Right atrium auricular region (tissue), 2 donors: Measurements from ENCODE around the gene TAS1R1. TPM values are rescaled to one million over a fixed set of nuclear protein-coding genes. Genes with fewer than 3 reads are reported as not detected.
"Not testable (repeated sequence)": the region's sequence is repeated elsewhere in the genome, so short reads cannot be mapped to it uniquely, and the experiment has no call there.

Experiments
- DNase-seq: peaks from one replicate; pipeline ENCODE4 v3.0.0-alpha.2; 2019; ENCODE audit warnings: low spot score
- H3K27ac ChIP-seq, 2 donors: fragments of 200-600 bp; sonication (generic); 1 replicate in 1 of 2; 2 replicates in 1 of 2; pipeline ENCODE4 v1.5.1; 2016 to 2019
- H3K27me3 ChIP-seq, 2 donors: fragments of 200-600 bp; sonication (generic); one replicate each; pipeline versions ENCODE4 v1.5.1 to v1.6.0; 2017 to 2019
- H3K36me3 ChIP-seq: fragments of 200-600 bp; sonication (generic); one replicate; pipeline ENCODE4 v1.5.1; 2016
- H3K4me1 ChIP-seq, 2 donors: fragments of 200-600 bp; sonication (generic); one replicate each; pipeline versions ENCODE4 v1.5.1 to v1.6.0; 2017 to 2019
- H3K4me3 ChIP-seq, 2 donors: fragments of 200-600 bp; sonication (generic); 1 replicate in 1 of 2; 2 replicates in 1 of 2; pipeline ENCODE4 v1.5.1; 2017 to 2019; ENCODE audit warnings: mild to moderate bottlenecking in 1 of 2, moderate library complexity in 1 of 2
- H3K9me3 ChIP-seq, 2 donors: fragments of 200-600 bp; sonication (generic); one replicate each; pipeline ENCODE4 v1.5.1; 2019
- total RNA-seq, 2 donors: library from RNA; depleted of rRNA; stranded (reverse); fragments of >200 nt; gene quantifications; one replicate each; pipeline ENCODE4 v1.1.0, GENCODE V29; 2016
- TF ChIP-seq, protein P1 (sequence below), 2 donors: fragments of 200-600 bp; sonication (generic); IDR thresholded peaks; one replicate each; pipeline ENCODE4 v1.5.1; 2019; ENCODE audit warnings: antibody characterized with exemption in 2 of 2

Gene TAS1R1
- total RNA-seq, 2 donors from 2014 or later: not detected

DNA sequence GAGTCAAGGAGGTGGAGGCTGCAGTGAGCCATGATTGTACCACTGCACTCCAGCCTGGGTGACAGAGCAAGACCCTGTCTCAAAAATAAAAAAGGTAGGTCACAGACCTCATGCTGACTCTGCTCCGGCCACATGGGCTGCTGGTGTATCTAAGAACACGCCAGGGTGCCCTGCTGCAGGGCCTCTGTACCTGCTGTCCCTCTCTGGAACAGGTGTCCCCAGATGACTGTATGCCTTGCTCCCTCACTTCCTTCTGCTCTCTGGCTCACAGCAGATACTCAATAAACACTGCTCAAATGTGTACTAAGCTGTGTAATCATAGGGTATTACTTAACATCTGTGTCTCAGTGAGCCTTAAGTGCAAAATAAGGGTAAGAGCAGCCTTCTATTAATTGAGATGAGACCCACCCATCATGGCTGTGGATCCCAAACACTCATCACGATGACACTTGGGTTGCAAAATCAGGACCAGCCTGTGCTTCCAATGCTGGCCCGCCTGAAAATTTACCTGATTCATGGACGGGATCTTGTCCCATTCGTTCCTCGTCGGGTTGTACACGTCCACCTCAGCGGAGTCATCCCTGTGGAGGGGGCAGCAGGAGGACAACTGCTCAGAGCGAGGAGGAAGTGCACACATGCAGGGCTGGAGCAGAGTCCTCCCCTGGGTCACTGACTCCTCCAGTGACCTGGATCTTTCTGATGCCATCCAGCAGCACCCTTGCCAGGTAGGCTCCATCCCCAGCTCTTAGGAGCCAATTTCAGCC lies 40.1 kb downstream of the TAS1R1 start:
- peaks cover 90% of the 10 kb centered on the region for H3K36me3 ChIP-seq
- H3K27ac ChIP-seq: no peak overlapping the region
- H3K4me1 ChIP-seq: peaks cover 0 to 71% of the 10 kb centered on the region in 2 donors

DNA sequence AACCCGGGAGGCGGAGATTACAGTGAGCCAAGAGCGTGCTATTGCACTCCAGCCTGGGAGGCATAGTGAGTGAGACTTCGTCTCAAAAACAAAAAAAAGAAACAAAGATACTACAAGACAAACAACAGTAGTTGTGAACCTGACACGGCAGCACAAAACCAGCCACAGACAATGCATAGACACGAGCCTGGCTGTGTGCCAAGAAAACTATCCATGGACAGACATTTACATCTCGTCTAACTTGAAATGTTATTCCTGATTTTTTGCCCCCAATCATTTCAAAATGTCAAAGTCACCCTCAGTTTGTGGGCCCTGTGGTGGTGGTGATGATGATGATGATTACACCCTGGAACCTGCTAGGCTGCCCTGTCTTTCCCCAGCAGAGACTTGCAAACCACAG lies 41.2 kb downstream of the TAS1R1 start:
- TF ChIP-seq, protein P1, sequence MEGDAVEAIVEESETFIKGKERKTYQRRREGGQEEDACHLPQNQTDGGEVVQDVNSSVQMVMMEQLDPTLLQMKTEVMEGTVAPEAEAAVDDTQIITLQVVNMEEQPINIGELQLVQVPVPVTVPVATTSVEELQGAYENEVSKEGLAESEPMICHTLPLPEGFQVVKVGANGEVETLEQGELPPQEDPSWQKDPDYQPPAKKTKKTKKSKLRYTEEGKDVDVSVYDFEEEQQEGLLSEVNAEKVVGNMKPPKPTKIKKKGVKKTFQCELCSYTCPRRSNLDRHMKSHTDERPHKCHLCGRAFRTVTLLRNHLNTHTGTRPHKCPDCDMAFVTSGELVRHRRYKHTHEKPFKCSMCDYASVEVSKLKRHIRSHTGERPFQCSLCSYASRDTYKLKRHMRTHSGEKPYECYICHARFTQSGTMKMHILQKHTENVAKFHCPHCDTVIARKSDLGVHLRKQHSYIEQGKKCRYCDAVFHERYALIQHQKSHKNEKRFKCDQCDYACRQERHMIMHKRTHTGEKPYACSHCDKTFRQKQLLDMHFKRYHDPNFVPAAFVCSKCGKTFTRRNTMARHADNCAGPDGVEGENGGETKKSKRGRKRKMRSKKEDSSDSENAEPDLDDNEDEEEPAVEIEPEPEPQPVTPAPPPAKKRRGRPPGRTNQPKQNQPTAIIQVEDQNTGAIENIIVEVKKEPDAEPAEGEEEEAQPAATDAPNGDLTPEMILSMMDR (IDR thresholded peaks at IDR 0.05): no peak
- Histone ChIP-seq H3K27ac (peak overlapping the region; percentile 99 to 100), H3K9me3 (no peaks in the 10 kb centered on the region), H3K4me3 (no peak overlapping the region), H3K36me3 (peaks cover 78% of the 10 kb centered on the region), H3K27me3 (no peaks in the 10 kb centered on the region), H3K4me1 (peaks cover 0 to 72% of the 10 kb centered on the region in 2 donors)
- DNase-seq: no peak

More for the DNA sequence above, 40.1 kb downstream of the TAS1R1 start:
- Histone ChIP-seq H3K27me3 (no peaks in the 10 kb centered on the region), H3K9me3 (no peaks in the 10 kb centered on the region), H3K4me3 (no peak overlapping the region)
- TF ChIP-seq, protein P1 (IDR thresholded peaks at IDR 0.05): no peak
- DNase-seq: no peak

DNA sequence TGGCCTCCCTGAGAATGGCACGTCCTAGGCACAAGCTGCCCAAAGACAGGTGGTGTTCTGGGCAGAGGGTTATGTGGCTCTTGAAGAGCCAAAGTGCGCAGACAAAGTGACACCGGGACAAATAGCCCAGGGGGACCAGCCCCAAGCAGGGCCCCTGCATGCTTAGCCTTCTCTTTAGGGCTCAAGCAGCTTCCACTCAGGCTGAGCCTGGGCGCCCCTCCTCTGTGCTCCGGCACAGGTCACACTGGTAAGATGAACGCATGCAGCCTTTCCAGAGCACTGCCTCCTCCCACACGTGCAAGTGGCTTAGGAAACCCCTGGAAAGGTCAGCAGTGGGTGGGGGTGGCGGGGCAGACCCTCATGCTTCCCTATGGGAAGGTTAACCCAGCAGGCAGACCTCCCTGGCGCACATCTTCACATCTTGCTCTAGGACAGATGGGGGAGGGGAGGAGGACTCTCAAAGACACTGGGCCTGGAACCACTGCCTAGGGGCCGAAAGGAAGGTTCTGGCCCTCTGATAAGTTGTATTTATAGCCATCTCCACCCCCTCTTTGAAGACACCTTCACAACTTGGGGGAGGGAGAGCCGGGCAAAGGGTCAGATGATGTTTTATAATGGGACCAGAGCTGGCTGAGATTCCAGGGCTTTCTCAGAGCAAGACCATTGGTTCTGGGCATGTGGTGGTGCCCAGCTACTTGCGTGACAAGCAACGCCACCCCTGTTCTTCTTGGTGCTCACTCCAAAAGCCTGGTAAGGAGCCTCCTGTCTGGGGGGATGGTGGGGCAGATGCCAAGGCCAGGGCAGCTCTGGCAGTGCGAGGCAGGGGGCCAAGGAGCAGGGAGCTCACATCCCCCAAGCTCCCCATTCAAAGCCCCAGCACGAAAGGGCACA lies 42.0 kb downstream of the TAS1R1 start:
- H3K9me3 ChIP-seq: no peaks in the 10 kb centered on the region
- peaks cover 0 to 64% of the 10 kb centered on the region in 2 donors for H3K4me1 ChIP-seq
- H3K36me3 ChIP-seq: peaks cover 70% of the 10 kb centered on the region
- TF ChIP-seq, protein P1 (IDR thresholded peaks at IDR 0.05): no peak
- H3K27me3 ChIP-seq: no peaks in the 10 kb centered on the region
- peak overlapping the region in 1 of 2 donors; percentile 12 for H3K4me3 ChIP-seq
- DNase-seq: no peak
- peak overlapping the region; percentile 99 to 100 for H3K27ac ChIP-seq

DNA sequence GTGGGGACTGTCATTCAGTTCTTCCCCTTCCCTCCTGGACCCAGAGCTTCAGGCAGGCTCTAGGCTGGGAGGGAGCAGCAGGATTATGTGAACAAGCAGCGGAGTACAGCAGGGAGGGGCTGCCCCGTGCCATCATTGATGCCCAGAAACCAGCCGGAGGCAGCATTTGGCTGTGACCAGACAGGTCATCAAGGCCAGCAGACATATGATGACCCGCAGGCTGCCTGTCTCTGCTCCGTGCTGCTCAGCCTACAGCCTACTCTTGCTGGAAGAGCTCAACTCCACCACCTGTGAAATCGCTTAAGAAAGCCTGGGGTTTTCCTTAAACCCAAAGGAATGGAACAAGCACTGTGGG lies 42.6 kb downstream of the TAS1R1 start:
- Histone ChIP-seq H3K4me3 (no peak overlapping the region), H3K27ac (peak overlapping the region; percentile 99 to 100), H3K27me3 (no peaks in the 10 kb centered on the region), H3K36me3 (peaks cover 64% of the 10 kb centered on the region), H3K4me1 (peaks cover 0 to 57% of the 10 kb centered on the region in 2 donors), H3K9me3 (no peaks in the 10 kb centered on the region)
- DNase-seq: no peak
- TF ChIP-seq, protein P1 (IDR thresholded peaks at IDR 0.05): no peak

DNA sequence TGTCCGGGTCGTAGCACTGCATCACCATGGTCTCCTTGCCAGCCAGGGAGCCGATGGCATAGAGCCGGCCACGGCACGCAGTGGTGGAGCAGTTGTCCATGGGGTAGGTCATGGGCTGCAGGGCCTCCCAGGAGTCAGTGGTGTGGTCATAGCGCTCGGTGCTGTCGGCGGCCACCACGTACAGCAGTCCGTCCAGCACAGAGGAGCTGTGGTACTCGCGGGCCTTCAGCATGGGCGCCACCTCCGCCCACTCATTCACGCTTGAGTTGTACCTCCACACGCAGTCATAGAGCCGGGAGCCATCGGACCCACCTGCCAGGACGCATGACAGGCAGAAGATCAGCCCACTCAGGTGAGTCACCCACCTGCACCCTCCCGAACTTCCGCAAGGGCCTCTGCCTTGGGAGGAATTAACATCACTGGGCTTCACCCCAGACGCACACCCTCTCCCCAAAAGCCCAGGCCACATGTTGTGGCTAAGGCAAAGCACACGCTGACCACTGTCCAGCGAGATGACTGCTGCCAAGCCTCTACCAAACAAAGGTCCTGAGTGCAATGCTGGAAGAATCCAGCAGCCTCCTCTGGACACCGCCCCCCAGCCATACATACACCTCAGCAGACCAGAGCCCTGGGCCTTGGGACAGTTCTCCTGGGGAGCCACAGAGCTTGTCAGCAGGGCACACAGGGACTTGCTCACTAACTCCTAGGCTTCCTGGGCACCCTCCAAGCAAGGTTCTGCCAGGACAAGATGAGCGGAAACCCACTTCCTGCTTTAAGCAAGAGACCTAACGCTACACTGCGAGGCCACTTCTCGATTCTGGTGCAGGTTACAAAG lies 44.3 kb downstream of the TAS1R1 start:
- TF ChIP-seq, protein P1 (IDR thresholded peaks at IDR 0.05): no peak
- Histone ChIP-seq H3K9me3 (no peaks in the 10 kb centered on the region), H3K27ac (peak overlapping the region; percentile 99 to 100), H3K27me3 (no peaks in the 10 kb centered on the region), H3K4me1 (peaks cover 0 to 64% of the 10 kb centered on the region in 2 donors), H3K36me3 (peaks cover 48% of the 10 kb centered on the region), H3K4me3 (peak overlapping the region; percentile 76 to 79)
- no peak for DNase-seq

DNA sequence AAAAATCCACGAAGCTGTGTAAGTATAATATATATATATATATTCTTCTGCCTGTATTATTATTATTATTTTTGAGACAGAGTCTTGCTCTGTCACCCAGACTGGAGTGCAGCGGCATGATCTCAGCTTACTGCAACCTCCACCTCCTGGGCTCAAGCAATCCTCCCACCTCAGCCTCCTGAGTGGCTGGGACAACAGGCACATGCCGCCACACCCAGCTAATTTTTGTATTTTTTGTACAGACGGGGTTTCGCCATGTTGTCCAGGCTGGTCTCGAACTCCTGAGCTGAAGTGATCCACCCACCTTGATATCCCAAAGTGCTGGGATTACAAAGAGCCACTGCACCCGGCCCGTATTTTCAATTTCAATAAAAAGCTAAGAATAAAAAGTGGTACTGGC lies 44.9 kb downstream of the TAS1R1 start:
- not testable (repeated sequence) for H3K27me3 ChIP-seq, DNase-seq, H3K9me3 ChIP-seq
- Histone ChIP-seq H3K4me3 (peak overlapping the region; percentile 76 to 79), H3K27ac (peak overlapping the region; percentile 99 to 100), H3K4me1 (peaks cover 0 to 71% of the 10 kb centered on the region in 2 donors), H3K36me3 (peaks cover 42% of the 10 kb centered on the region)
